ENCODE results near the gene MUS81.

MUS81 gene

GRCh38 chr11:65899356-65900124 is 39.3 kb downstream of the MUS81 start:
- no peak for TF ChIP-seq CTCF (conservative IDR thresholded peaks at IDR 0.05; ENCODE audit: low read depth)
- POLR2A ChIA-PET (ENCODE audit: low non-redundant PET): interaction anchor here (1.0 to 1.4 kb wide), 4 partner anchors 10 to 12 kb away, joined by 3 to 8 read pairs (median 4); partner anchors contain the start of genes CCDC85B and FIBP
- peak overlapping the region; percentile 95 for H3K27ac ChIP-seq
- peak; percentile 81 for DNase-seq (ENCODE audit: low spot score)
- CTCF ChIA-PET: interaction anchor here (1.2 to 1.7 kb wide), 3 partner anchors 12 to 90 kb away, joined by 3 to 14 read pairs (median 8); partner anchors contain the start of gene FIBP

GRCh38 chr11:65900125-65900898 is 40.1 kb downstream of the MUS81 start, which contains the start of gene FOSL1:
Gene FOSL1 (minus strand): TSS chr11:65900388. CDS start chr11:65900339, 49 bp downstream.
- H3K27ac ChIP-seq: peak within 1 kb of the TSS; percentile 95
- ChIA-PET CTCF (interaction anchor here (1.2 kb wide), 1 partner anchor 11 kb away, joined by 3 read pairs; no protein-coding TSS in a partner anchor), POLR2A (ENCODE audit: low non-redundant PET) (interaction anchor here (0.6 to 1.1 kb wide), 4 partner anchors 10 to 15 kb away, joined by 3 to 7 read pairs (median 4); partner anchors contain the start of genes CCDC85B and FIBP)

GRCh38 chr11:65900899-65901180 is 40.6 kb downstream of the MUS81 start:
- TF ChIP-seq CTCF (conservative IDR thresholded peaks at IDR 0.05; ENCODE audit: low read depth): no peak
- peak overlapping the region; percentile 95 for H3K27ac ChIP-seq
- CTCF ChIA-PET: interaction anchor here (1.2 kb wide), 1 partner anchor 11 kb away, joined by 3 read pairs; no protein-coding TSS in a partner anchor
- DNase-seq (ENCODE audit: low spot score): no peak
- POLR2A ChIA-PET (ENCODE audit: low non-redundant PET): interaction anchor here (0.6 to 1.1 kb wide), 4 partner anchors 10 to 15 kb away, joined by 3 to 7 read pairs (median 4); partner anchors contain the start of genes CCDC85B and FIBP

More at GRCh38 chr11:65900125-65900898, 40.1 kb downstream of the MUS81 start, which contains the start of gene FOSL1:
- TF ChIP-seq CTCF (conservative IDR thresholded peaks at IDR 0.05; ENCODE audit: low read depth): no peak
- DNase-seq (ENCODE audit: low spot score): peak; percentile 94

- ChIA-PET CTCF (interaction anchor here (0.6 kb wide), 1 partner anchor 317 kb away, joined by 5 read pairs; no protein-coding TSS in a partner anchor), POLR2A (ENCODE audit: low non-redundant PET) (no interaction called here)
- peak overlapping the region; percentile 73 for H3K27ac ChIP-seq
- peak; percentile 62 for DNase-seq (ENCODE audit: low spot score)
- TF ChIP-seq CTCF (conservative IDR thresholded peaks at IDR 0.05; ENCODE audit: low read depth): no peak
Measured at GRCh38 chr11:65903068-65903481, 42.8 kb downstream of the MUS81 start.

GRCh38 chr11:65903715-65904114 is 43.5 kb downstream of the MUS81 start:
- TF ChIP-seq CTCF (conservative IDR thresholded peaks at IDR 0.05; ENCODE audit: low read depth): no peak
- ChIA-PET POLR2A (ENCODE audit: low non-redundant PET) (no interaction called here), CTCF (interaction anchor here (0.6 kb wide), 1 partner anchor 316 kb away, joined by 5 read pairs; no protein-coding TSS in a partner anchor)
- DNase-seq (ENCODE audit: low spot score): no peak
- peak overlapping the region; percentile 73 for H3K27ac ChIP-seq

- CTCF ChIA-PET: interaction anchor here (0.7 to 1.1 kb wide), 2 partner anchors 22 to 351 kb away, joined by 3 to 5 read pairs; no protein-coding TSS in a partner anchor
Measured at GRCh38 chr11:65906602-65907001, 46.4 kb downstream of the MUS81 start.

More at GRCh38 chr11:65906602-65907001, 46.4 kb downstream of the MUS81 start:
- POLR2A ChIA-PET (ENCODE audit: low non-redundant PET): no interaction called here
- no peak for TF ChIP-seq CTCF (conservative IDR thresholded peaks at IDR 0.05; ENCODE audit: low read depth)
- H3K27ac ChIP-seq: no peak overlapping the region
- DNase-seq (ENCODE audit: low spot score): no peak

Data from RWPE1 (cell line).